SK-N-MC (cell line): ENCODE data around the gene TP63.

Experiments used
- EZH2 ChIP-seq: fragments of 200-600 bp; sonication (generic); IDR thresholded peaks from one replicate; pipeline ENCODE4 v1.6.1; 2017; ENCODE audit warnings: antibody characterized with exemption
- FOXP2 ChIP-seq: optimal IDR thresholded peaks from 2 replicates; pipeline ENCODE3; 2011; ENCODE audit warnings: mild to moderate bottlenecking, moderate library complexity; ENCODE audit not compliant: insufficient read depth; ENCODE audit errors: extremely low read length, control extremely low read depth
- POLR2AphosphoS5 ChIP-seq: IDR thresholded peaks from 2 replicates; pipeline ENCODE4 v1.6.1; 2012; ENCODE audit warnings: mild to moderate bottlenecking, low read depth, low read length, borderline replicate concordance

DNA sequence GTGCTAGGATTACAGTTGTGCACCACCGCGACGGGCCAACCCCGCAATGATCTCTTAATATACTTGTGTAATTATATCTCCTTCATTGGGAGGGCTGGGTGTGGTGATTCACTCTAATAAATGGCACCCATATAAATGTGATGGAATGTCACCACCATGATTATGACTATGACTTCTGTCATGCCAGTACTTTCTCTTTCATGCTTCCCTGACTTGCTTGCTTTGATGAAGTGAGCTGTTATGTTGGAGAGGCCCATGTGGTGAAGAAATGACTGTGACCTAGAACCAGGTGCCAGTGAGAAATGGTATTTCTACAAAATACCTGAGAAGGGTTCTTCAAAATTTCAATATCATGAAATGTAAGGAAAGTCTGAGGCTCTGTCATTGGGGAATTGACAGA lies 24.4 kb upstream of the TP63 start:
- TF ChIP-seq EZH2 = no peak
- TF ChIP-seq POLR2AphosphoS5 = no peak
- no peak for TF ChIP-seq FOXP2
